ENCODE results near the gene PDE4D. TPM values are rescaled to one million over a fixed set of nuclear protein-coding genes. Genes with fewer than 3 reads are reported as not detected.

PDE4D gene
- total RNA-seq, 6 experiments from 2014 or later = 1.6 to 10.3 (median 5.6) TPM

DNA sequence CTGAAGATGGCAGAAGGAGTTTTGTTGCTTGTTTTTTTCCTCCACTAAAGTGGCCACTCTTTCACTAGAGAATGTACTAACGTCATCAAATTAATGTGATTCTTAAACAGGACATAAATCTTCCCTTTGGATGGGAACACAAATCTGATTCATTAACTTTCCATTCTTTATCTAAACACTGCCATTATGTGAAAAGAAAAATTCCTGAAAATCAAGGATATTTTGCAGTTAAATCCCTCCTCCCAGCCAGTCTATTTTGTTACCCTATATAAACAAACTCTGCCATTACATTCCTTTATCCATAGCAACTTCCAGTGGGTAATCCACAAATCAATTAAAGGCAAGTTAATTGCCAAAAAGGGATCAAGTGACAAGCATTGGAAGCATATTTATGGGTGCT, 546.5 kb downstream of the PDE4D start:
- DNase-seq = no peak
- TF ChIP-seq, protein P1, sequence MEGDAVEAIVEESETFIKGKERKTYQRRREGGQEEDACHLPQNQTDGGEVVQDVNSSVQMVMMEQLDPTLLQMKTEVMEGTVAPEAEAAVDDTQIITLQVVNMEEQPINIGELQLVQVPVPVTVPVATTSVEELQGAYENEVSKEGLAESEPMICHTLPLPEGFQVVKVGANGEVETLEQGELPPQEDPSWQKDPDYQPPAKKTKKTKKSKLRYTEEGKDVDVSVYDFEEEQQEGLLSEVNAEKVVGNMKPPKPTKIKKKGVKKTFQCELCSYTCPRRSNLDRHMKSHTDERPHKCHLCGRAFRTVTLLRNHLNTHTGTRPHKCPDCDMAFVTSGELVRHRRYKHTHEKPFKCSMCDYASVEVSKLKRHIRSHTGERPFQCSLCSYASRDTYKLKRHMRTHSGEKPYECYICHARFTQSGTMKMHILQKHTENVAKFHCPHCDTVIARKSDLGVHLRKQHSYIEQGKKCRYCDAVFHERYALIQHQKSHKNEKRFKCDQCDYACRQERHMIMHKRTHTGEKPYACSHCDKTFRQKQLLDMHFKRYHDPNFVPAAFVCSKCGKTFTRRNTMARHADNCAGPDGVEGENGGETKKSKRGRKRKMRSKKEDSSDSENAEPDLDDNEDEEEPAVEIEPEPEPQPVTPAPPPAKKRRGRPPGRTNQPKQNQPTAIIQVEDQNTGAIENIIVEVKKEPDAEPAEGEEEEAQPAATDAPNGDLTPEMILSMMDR (IDR thresholded peaks at IDR 0.05) = no peak
- no peak for TF ChIP-seq POLR2A (IDR thresholded peaks at IDR 0.05)
- no peak overlapping the region for H3K4me3 ChIP-seq
- no peak overlapping the region for H3K27ac ChIP-seq
- H3K4me1 ChIP-seq = no peaks in the 10 kb centered on the region
- no peak for ATAC-seq
- no peaks in the 10 kb centered on the region for H3K27me3 ChIP-seq
- intact Hi-C loops (cut with DNase I) = no loop called here
- no peaks in the 10 kb centered on the region for H3K9me3 ChIP-seq
- H3K36me3 ChIP-seq = no peaks in the 10 kb centered on the region
- 53% methylated on average over 1 of the region's 1 CpG for WGBS (ENCODE audit: insufficient coverage, low coverage, low lambda C conversion rate, missing lambda C conversion rate)

DNA sequence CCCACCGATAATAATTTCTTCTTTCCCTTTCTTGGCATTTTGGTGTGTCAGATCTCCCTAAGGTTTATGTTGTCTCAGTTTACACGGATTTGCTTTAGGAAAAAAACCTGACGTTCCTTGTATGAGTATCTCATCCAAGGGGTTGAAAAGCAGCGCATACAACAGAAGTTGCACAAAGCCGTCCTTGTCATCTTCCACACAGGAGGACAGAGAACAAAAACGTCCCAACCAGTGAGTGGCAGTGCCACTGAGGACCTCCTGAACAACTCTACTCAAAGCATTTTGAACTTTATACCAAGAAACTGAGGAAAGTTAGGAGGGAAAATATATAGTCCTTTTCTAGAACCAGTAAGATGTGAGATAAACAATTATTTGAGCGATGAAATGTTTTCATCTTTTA, 547.0 kb downstream of the PDE4D start:
- H3K9me3 ChIP-seq = no peaks in the 10 kb centered on the region
- DNase-seq (no peak), ATAC-seq (no peak)
- TF ChIP-seq POLR2A (IDR thresholded peaks at IDR 0.05) = no peak
- TF ChIP-seq, protein P1 (IDR thresholded peaks at IDR 0.05) = no peak
- H3K27ac ChIP-seq = no peak overlapping the region
- no peaks in the 10 kb centered on the region for H3K36me3 ChIP-seq
- H3K27me3 ChIP-seq = no peaks in the 10 kb centered on the region
- intact Hi-C loops (cut with DNase I) = no loop called here
- H3K4me1 ChIP-seq = no peaks in the 10 kb centered on the region
- H3K4me3 ChIP-seq = no peak overlapping the region
- 79% methylated on average over 7 of the region's 7 CpGs for WGBS (ENCODE audit: insufficient coverage, low coverage, low lambda C conversion rate, missing lambda C conversion rate)

DNA sequence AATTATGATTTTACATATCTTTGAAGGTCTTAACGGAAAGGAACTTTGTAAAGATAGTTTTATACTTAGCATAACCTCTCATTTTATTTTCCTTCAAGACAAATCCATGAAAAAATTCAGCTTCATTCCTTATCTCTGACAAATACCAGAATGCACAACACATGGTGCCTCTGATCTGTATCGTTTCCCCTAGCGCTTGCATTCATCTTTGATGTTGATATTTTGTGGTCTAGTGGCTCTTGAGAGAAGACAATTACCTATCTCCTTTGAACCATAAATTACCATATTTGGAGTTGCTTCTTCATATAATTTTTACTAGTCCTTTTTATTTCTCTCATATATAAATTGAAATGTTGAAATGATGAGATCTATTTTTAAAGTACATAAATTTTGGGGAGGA, 551.3 kb downstream of the PDE4D start:
- Histone ChIP-seq H3K27ac (no peak overlapping the region), H3K36me3 (no peaks in the 10 kb centered on the region), H3K4me3 (no peak overlapping the region), H3K9me3 (no peaks in the 10 kb centered on the region), H3K4me1 (no peaks in the 10 kb centered on the region), H3K27me3 (no peaks in the 10 kb centered on the region)
- WGBS (ENCODE audit: insufficient coverage, low coverage, low lambda C conversion rate, missing lambda C conversion rate) = 71% methylated on average over 3 of the region's 3 CpGs
- DNase-seq (no peak), ATAC-seq (no peak)
- no peak for TF ChIP-seq POLR2A (IDR thresholded peaks at IDR 0.05)
- TF ChIP-seq, protein P1 (IDR thresholded peaks at IDR 0.05) = no peak
- intact Hi-C loops (cut with DNase I) = no loop called here

DNA sequence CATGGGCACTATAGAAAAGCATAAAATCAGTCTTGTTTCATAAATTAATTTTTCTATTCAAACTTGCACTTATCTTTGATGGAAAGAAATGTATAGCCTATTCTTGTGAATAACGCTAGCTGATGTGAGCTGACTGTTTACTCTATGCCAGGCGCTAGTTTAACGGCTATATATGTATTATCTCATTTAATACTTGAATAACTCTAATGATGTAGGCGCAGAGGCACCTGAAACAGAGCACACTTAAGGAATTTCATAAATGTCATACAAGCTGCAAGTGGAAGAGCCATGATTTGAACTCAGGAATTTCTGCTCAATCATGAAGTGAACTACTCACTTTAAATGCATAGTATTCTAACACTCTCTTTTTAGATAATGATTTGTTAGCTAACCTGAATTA, 551.8 kb downstream of the PDE4D start:
- Histone ChIP-seq H3K27ac (no peak overlapping the region), H3K9me3 (no peaks in the 10 kb centered on the region), H3K36me3 (no peaks in the 10 kb centered on the region), H3K4me1 (no peaks in the 10 kb centered on the region), H3K27me3 (no peaks in the 10 kb centered on the region), H3K4me3 (no peak overlapping the region)
- intact Hi-C loops (cut with DNase I) = no loop called here
- DNase-seq (no peak), ATAC-seq (no peak)
- 90% methylated on average over 4 of the region's 4 CpGs for WGBS (ENCODE audit: insufficient coverage, low coverage, low lambda C conversion rate, missing lambda C conversion rate)
- no peak for TF ChIP-seq POLR2A (IDR thresholded peaks at IDR 0.05)
- TF ChIP-seq, protein P1 (IDR thresholded peaks at IDR 0.05) = no peak

DNA sequence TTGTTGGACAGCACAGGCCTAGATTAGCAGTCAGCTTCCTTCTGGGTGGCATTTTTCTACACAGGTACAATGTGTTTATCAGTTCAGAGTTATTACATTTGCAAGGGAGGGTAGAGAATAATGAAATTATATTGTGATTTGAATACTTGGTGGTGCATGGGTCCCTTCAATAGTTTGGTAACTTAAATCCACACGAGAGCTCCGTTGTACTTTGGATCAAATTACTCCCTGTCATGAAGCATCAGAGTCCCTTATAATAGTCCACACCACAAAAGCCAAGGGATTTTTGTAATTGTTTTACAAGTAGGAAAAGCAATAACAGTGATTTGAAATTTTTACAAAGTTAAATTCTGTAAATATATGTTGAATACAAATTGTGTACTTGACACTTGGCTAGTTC, 552.4 kb downstream of the PDE4D start:
- DNase-seq (no peak), ATAC-seq (no peak)
- H3K27me3 ChIP-seq = no peaks in the 10 kb centered on the region
- intact Hi-C loops (cut with DNase I) = no loop called here
- no peaks in the 10 kb centered on the region for H3K4me1 ChIP-seq
- no peaks in the 10 kb centered on the region for H3K36me3 ChIP-seq
- 100% methylated on average over 2 of the region's 2 CpGs for WGBS (ENCODE audit: insufficient coverage, low coverage, low lambda C conversion rate, missing lambda C conversion rate)
- no peaks in the 10 kb centered on the region for H3K9me3 ChIP-seq
- H3K27ac ChIP-seq = no peak overlapping the region
- no peak overlapping the region for H3K4me3 ChIP-seq
- TF ChIP-seq, protein P1 (IDR thresholded peaks at IDR 0.05) = no peak
- TF ChIP-seq POLR2A (IDR thresholded peaks at IDR 0.05) = no peak

Measured in right lobe of liver (tissue), 6 donors.